Effector CD8-positive, alpha-beta T cell (primary cell): ENCODE measurements around the gene EDNRA.

Experiments
- DNase-seq: peaks from one replicate; lab custom pipeline; 2025; lab: John Stamatoyannopoulos, UW

Gene EDNRA

GRCh38 chr4:147589586-147589985 is 108.7 kb downstream of the EDNRA start:
- no peak for DNase-seq

GRCh38 chr4:147590249-147590920 is 109.5 kb downstream of the EDNRA start:
- peak; percentile 1 for DNase-seq

GRCh38 chr4:147591106-147591505 is 110.2 kb downstream of the EDNRA start:
- no peak for DNase-seq

GRCh38 chr4:147594107-147594506 is 113.2 kb downstream of the EDNRA start:
- DNase-seq, result no peak
